Immature natural killer cell (primary cell): ENCODE measurements around the gene C1QB. TPM values are rescaled to one million over a fixed set of nuclear protein-coding genes. Genes with fewer than 3 reads are reported as not detected.
A peak's percentile ranks its signal among the peaks of the same experiment; 100 is the strongest.

Experiments
- DNase-seq, 3 donors: peaks; one replicate each; pipeline ENCODE4 v3.0.0; 2022; ENCODE audit warnings: mixed read lengths in 1 of 3
- H3K27ac Mint-ChIP-seq, 6 donors: one replicate each; pipeline ENCODE4 v1.8.0; 2020; ENCODE audit warnings: mixed read lengths in 6 of 6, mild to moderate bottlenecking in 5 of 6, inconsistent platforms in 4 of 6, moderate library complexity in 3 of 6
- H3K27me3 Mint-ChIP-seq, 3 donors: one replicate each; pipeline ENCODE4 v1.8.0; 2020 to 2021; ENCODE audit warnings: low read depth in 3 of 3, mild to moderate bottlenecking in 3 of 3, mixed read lengths in 3 of 3, moderate library complexity in 3 of 3, inconsistent platforms in 1 of 3
- H3K36me3 Mint-ChIP-seq, 3 donors: one replicate each; pipeline ENCODE4 v1.8.0; 2020; ENCODE audit warnings: mixed read lengths in 3 of 3, inconsistent platforms in 2 of 3, mild to moderate bottlenecking in 2 of 3
- H3K4me1 Mint-ChIP-seq, 2 donors: one replicate each; pipeline ENCODE4 v1.8.0; 2020; ENCODE audit warnings: inconsistent platforms in 2 of 2, mild to moderate bottlenecking in 2 of 2, mixed read lengths in 2 of 2, moderate library complexity in 1 of 2
- H3K4me3 Mint-ChIP-seq, 5 donors: one replicate each; pipeline ENCODE4 v1.8.0; 2020; ENCODE audit warnings: mild to moderate bottlenecking in 5 of 5, mixed read lengths in 5 of 5, inconsistent platforms in 3 of 5, moderate library complexity in 3 of 5
- H3K9me3 Mint-ChIP-seq, 6 donors: one replicate each; pipeline ENCODE4 v1.8.0; 2020; ENCODE audit warnings: mild to moderate bottlenecking in 6 of 6, mixed read lengths in 6 of 6, inconsistent platforms in 4 of 6, moderate library complexity in 3 of 6
- polyA plus RNA-seq, 3 donors: library from polyadenylated mRNA; unstranded; fragments of 300-500 nt; fragmentation: Illumina TruSeq; gene quantifications; one replicate each; pipeline ENCODE4 v1.2.3, GENCODE V29; 2021

C1QB gene, protein sequence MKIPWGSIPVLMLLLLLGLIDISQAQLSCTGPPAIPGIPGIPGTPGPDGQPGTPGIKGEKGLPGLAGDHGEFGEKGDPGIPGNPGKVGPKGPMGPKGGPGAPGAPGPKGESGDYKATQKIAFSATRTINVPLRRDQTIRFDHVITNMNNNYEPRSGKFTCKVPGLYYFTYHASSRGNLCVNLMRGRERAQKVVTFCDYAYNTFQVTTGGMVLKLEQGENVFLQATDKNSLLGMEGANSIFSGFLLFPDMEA
- polyA plus RNA-seq, result not detected

- no peak for DNase-seq
- Mint-ChIP-seq H3K4me3 (no peak within 1 kb of the TSS), H3K27me3 (peaks cover 0 to 5% (median 2%) of the 10 kb centered on the region in 3 donors), H3K27ac (no peak within 1 kb of the TSS), H3K36me3 (no peaks in the 10 kb centered on the region), H3K9me3 (no peaks in the 10 kb centered on the region), H3K4me1 (no peaks in the 10 kb centered on the region)
Observed at GRCh38 chr1:22652881-22653316, at the start of gene C1QB. Gene C1QB (plus strand): TSS chr1:22653236. CDS start chr1:22659463, 6,227 bp downstream.

- no peaks in the 10 kb centered on the region for H3K36me3 Mint-ChIP-seq
- H3K4me1 Mint-ChIP-seq, result no peaks in the 10 kb centered on the region
- no peak overlapping the region for H3K27ac Mint-ChIP-seq
- H3K4me3 Mint-ChIP-seq, result no peak overlapping the region
- peaks cover 3 to 11% (median 6%) of the 10 kb centered on the region in 3 donors for H3K27me3 Mint-ChIP-seq
- no peak for DNase-seq
- H3K9me3 Mint-ChIP-seq, result no peaks in the 10 kb centered on the region
Observed at GRCh38 chr1:22606161-22606560, 46.9 kb upstream of the C1QB start.

DNA sequence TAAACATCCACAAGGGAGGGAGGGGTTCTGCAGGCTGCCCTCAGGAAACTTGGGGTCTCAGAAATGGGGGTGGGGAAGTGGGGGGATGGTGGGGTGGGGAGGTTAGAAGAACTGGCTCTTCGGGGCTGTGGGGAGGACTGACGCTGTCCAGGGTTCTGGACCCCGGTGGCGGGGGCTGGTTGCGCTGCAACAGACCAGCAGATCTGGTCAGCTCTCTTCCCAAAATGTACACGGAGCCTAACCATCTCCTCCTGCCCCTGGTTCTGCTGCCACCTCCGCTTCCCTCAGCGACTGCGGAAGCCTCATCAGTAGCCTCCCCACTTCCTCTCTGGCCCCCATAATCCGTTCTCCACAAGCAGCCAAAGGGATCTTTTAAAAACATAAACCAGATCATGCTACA lies 45.9 kb upstream of the C1QB start:
- H3K27ac Mint-ChIP-seq, result no peak overlapping the region
- H3K36me3 Mint-ChIP-seq, result no peaks in the 10 kb centered on the region
- no peak overlapping the region for H3K4me3 Mint-ChIP-seq
- H3K4me1 Mint-ChIP-seq, result no peaks in the 10 kb centered on the region
- peaks cover 3 to 13% (median 4%) of the 10 kb centered on the region in 3 donors for H3K27me3 Mint-ChIP-seq
- H3K9me3 Mint-ChIP-seq, result no peaks in the 10 kb centered on the region
- DNase-seq, result no peak

- no peak for DNase-seq
- Mint-ChIP-seq H3K4me3 (no peak overlapping the region), H3K9me3 (no peaks in the 10 kb centered on the region), H3K27me3 (peaks cover 3 to 14% (median 4%) of the 10 kb centered on the region in 3 donors), H3K4me1 (no peaks in the 10 kb centered on the region), H3K27ac (no peak overlapping the region), H3K36me3 (no peaks in the 10 kb centered on the region)
Observed at GRCh38 chr1:22608361-22608760, 44.7 kb upstream of the C1QB start.

- H3K9me3 Mint-ChIP-seq, result no peaks in the 10 kb centered on the region
- H3K36me3 Mint-ChIP-seq, result no peaks in the 10 kb centered on the region
- DNase-seq, result no peak
- no peak overlapping the region for H3K27ac Mint-ChIP-seq
- H3K4me1 Mint-ChIP-seq, result no peaks in the 10 kb centered on the region
- no peak overlapping the region for H3K4me3 Mint-ChIP-seq
- peaks cover 4 to 15% (median 5%) of the 10 kb centered on the region in 3 donors for H3K27me3 Mint-ChIP-seq
Observed at GRCh38 chr1:22609291-22609690, 43.7 kb upstream of the C1QB start.

- no peaks in the 10 kb centered on the region for H3K36me3 Mint-ChIP-seq
- H3K9me3 Mint-ChIP-seq, result no peaks in the 10 kb centered on the region
- no peaks in the 10 kb centered on the region for H3K4me1 Mint-ChIP-seq
- no peak overlapping the region for H3K4me3 Mint-ChIP-seq
- peaks cover 1 to 17% (median 11%) of the 10 kb centered on the region in 3 donors for H3K27me3 Mint-ChIP-seq
- no peak overlapping the region for H3K27ac Mint-ChIP-seq
- DNase-seq, result peak in 1 of 3 donors; percentile 12
Observed at GRCh38 chr1:22611530-22611947, 41.5 kb upstream of the C1QB start.

GRCh38 chr1:22612671-22613571 lies 40.1 kb upstream of the C1QB start:
- Mint-ChIP-seq H3K4me3 (no peak overlapping the region), H3K27me3 (peaks cover 1 to 12% (median 11%) of the 10 kb centered on the region in 3 donors), H3K36me3 (no peaks in the 10 kb centered on the region), H3K4me1 (no peaks in the 10 kb centered on the region), H3K27ac (no peak overlapping the region), H3K9me3 (no peaks in the 10 kb centered on the region)
- DNase-seq, result no peak

DNA sequence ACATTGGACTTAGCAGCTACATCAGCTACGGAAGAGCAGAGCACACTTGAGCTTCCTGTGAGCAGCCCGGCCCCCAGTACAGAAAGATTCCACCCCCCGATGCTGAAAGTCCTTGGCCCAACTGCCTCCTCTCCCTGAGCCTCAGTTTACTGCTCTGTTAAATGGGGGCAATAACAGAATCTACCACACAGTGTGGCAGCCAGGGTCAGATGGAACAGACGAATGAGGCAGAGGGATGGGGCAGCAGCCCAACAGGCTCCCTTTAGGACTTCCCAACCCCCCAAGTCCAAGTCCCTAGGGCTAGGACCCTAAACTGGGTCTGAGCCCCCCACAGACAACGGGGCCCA lies 39.5 kb upstream of the C1QB start:
- DNase-seq, result no peak
- H3K4me3 Mint-ChIP-seq, result no peak overlapping the region
- no peak overlapping the region for H3K27ac Mint-ChIP-seq
- H3K9me3 Mint-ChIP-seq, result no peaks in the 10 kb centered on the region
- H3K4me1 Mint-ChIP-seq, result no peaks in the 10 kb centered on the region
- peaks cover 1 to 11% (median 8%) of the 10 kb centered on the region in 3 donors for H3K27me3 Mint-ChIP-seq
- H3K36me3 Mint-ChIP-seq, result no peaks in the 10 kb centered on the region

DNA sequence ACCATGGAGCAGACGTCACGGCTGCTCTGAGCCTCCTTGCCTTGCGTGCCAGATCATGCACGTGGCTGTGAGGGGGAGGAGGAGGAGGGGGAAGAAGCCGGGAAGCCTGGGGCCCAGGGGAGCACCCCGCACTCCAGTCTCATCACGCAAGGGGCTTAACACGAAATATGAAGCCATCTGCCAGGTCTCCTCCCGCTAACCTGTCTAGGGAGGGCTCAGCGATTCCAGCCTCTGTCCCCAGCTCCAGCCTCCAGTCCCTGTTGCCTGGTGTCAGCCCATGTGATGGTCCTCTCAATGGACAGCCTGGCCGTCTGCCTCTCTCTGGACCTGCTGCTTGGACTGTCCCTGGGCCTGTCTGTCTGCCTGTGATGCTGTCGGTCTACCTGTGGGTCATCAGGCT lies 39.1 kb upstream of the C1QB start:
- DNase-seq, result no peak
- no peak overlapping the region for H3K27ac Mint-ChIP-seq
- H3K36me3 Mint-ChIP-seq, result no peaks in the 10 kb centered on the region
- no peak overlapping the region for H3K4me3 Mint-ChIP-seq
- H3K4me1 Mint-ChIP-seq, result no peaks in the 10 kb centered on the region
- no peaks in the 10 kb centered on the region for H3K9me3 Mint-ChIP-seq
- H3K27me3 Mint-ChIP-seq, result peaks cover 3 to 11% (median 7%) of the 10 kb centered on the region in 3 donors

DNA sequence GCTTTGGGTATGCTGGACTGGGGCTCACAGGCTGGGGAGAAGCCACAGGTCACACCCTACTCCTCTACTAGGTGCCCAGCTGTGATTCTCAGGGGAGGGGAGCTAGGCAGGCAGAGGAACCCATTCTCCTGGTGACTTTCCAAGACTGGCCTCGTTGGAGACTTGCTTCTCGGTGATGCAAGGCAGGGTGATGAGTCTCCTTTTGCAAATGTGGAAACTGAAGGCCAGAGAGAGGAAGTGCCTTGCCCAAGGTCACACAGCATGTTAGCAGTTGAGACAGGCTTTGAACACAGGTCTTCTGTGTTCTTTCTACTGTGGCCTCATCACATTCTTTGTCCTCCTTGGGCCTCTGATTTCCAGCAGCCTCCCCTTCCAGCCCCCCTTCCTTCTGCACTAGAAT lies 37.1 kb upstream of the C1QB start:
- Mint-ChIP-seq H3K27me3 (peaks cover 3 to 17% (median 7%) of the 10 kb centered on the region in 3 donors), H3K27ac (no peak overlapping the region), H3K4me1 (peaks cover 0 to 3% of the 10 kb centered on the region in 2 donors), H3K4me3 (no peak overlapping the region), H3K36me3 (no peaks in the 10 kb centered on the region), H3K9me3 (no peaks in the 10 kb centered on the region)
- DNase-seq, result no peak

- Mint-ChIP-seq H3K4me3 (no peak overlapping the region), H3K27me3 (peaks cover 3 to 17% (median 6%) of the 10 kb centered on the region in 3 donors), H3K4me1 (peaks cover 0 to 3% of the 10 kb centered on the region in 2 donors), H3K36me3 (no peaks in the 10 kb centered on the region), H3K9me3 (no peaks in the 10 kb centered on the region), H3K27ac (no peak overlapping the region)
- DNase-seq, result no peak
Observed at GRCh38 chr1:22616571-22616970, 36.5 kb upstream of the C1QB start.

DNA sequence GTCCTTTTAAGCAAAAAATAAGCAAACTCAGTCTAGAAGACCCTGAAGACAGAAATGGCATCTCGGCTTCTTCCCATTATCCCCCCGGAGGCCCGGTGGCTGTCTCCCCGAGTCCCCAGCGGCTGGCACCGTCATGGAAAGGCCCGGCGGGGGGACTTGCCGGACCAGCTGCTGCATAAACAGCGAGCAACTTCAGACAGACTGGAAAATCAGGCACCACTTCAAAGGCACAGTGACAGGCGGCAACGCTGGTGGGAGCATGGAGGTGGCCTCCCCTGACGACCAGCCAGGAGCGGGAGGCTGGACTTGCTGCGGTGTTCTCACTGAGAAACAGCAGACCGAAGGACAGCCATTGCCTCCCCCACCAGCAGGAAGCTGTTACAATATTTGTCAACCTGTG lies 35.0 kb upstream of the C1QB start:
- peaks cover 4 to 19% (median 5%) of the 10 kb centered on the region in 3 donors for H3K27me3 Mint-ChIP-seq
- no peak for DNase-seq
- H3K4me3 Mint-ChIP-seq, result no peak overlapping the region
- no peaks in the 10 kb centered on the region for H3K36me3 Mint-ChIP-seq
- H3K27ac Mint-ChIP-seq, result no peak overlapping the region
- peaks cover 0 to 3% of the 10 kb centered on the region in 2 donors for H3K4me1 Mint-ChIP-seq
- no peaks in the 10 kb centered on the region for H3K9me3 Mint-ChIP-seq

DNA sequence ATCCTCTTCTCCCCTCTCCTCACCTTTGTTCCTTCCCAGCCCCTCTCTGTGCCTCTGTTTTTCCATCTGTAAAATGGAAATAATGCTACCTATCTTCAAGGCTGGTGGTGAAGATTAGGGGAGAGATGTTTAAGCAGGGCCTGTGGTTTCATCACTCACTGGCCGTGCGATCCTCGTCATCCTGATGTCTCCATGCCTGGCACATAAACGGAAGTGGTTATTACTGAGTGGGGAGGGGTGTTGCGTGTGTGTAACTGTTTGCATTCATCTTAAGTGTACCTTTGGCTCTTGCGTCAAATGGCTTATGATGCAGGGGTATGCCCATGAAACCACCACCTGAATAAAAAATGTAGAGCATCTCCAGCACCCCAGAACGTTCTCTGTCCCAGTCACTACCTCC lies 33.8 kb upstream of the C1QB start:
- H3K4me1 Mint-ChIP-seq, result peaks cover 0 to 3% of the 10 kb centered on the region in 2 donors
- H3K27ac Mint-ChIP-seq, result peak overlapping the region in 2 of 6 donors; percentile 24 to 57
- peaks cover 3 to 24% (median 8%) of the 10 kb centered on the region in 3 donors for H3K27me3 Mint-ChIP-seq
- no peaks in the 10 kb centered on the region for H3K36me3 Mint-ChIP-seq
- peak overlapping the region in 1 of 5 donors; percentile 38 for H3K4me3 Mint-ChIP-seq
- DNase-seq, result peak; percentile 4 to 30 (median 7)
- H3K9me3 Mint-ChIP-seq, result no peaks in the 10 kb centered on the region

GRCh38 chr1:22619798-22620197 lies 33.2 kb upstream of the C1QB start:
- H3K27me3 Mint-ChIP-seq, result peaks cover 3 to 24% (median 12%) of the 10 kb centered on the region in 3 donors
- DNase-seq, result no peak
- H3K36me3 Mint-ChIP-seq, result no peaks in the 10 kb centered on the region

More at GRCh38 chr1:22619798-22620197, 33.2 kb upstream of the C1QB start:
- peak overlapping the region in 1 of 5 donors; percentile 38 for H3K4me3 Mint-ChIP-seq
- H3K9me3 Mint-ChIP-seq, result no peaks in the 10 kb centered on the region
- H3K4me1 Mint-ChIP-seq, result peaks cover 0 to 3% of the 10 kb centered on the region in 2 donors
- peak overlapping the region in 1 of 6 donors; percentile 57 for H3K27ac Mint-ChIP-seq
